ENCODE data around the gene RASGEF1C.

GRCh38 chr5:180213657-180214207 lies 4.7 kb upstream of the RASGEF1C start:
- TF ChIP-seq ZNF24 (IDR thresholded peaks at IDR 0.05) (no peak), IRF3 (IDR thresholded peaks at IDR 0.05) (no peak), POLR2A (IDR thresholded peaks at IDR 0.05; ENCODE audit: low read depth, low read length) (no peak), BCL3 (IDR thresholded peaks at IDR 0.05; ENCODE audit: borderline replicate concordance, insufficient read depth, low read depth, low read length, poor library complexity, severe bottlenecking) (no peak), CTCF (IDR thresholded peaks at IDR 0.05 in 2 of 3, conservative IDR thresholded peaks at IDR 0.05 in 1 of 3; ENCODE audit: control insufficient read depth in 2 of 3, extremely low read depth in 1 of 3, insufficient read depth in 1 of 3, low read depth in 3 of 3, low read length in 3 of 3) (no peak), POLR2AphosphoS2 (IDR thresholded peaks at IDR 0.05; ENCODE audit: low read depth, low read length) (no peak), KAT2A (conservative IDR thresholded peaks at IDR 0.05; ENCODE audit: control insufficient read depth, low read depth, low read length) (no peak), SPI1 (IDR thresholded peaks at IDR 0.05; ENCODE audit: borderline replicate concordance, insufficient read depth, low read depth, low read length) (no peak), ZBTB4 (CRISPR knock-in tag; IDR thresholded peaks at IDR 0.05) (no peak), EP300 (IDR thresholded peaks at IDR 0.05; ENCODE audit: borderline replicate concordance in 1 of 2, control insufficient read depth in 1 of 2, low read depth in 2 of 2, low read length in 2 of 2) (no peak), POLR2AphosphoS5 (IDR thresholded peaks at IDR 0.05; ENCODE audit: low read length) (no peak)

All from GM12878 (cell line).